WTC11 (cell line): Measurements from ENCODE around the gene GXYLT2. TPM values are rescaled to one million over a fixed set of nuclear protein-coding genes. Genes with fewer than 3 reads are reported as not detected.

Experiments
- ATAC-seq: fragments of 200-7000 bp; cut with Tn5 transposase; 2 replicates; pipeline ENCODE4 v1.10.0; 2021; ENCODE audit warnings: mild to moderate bottlenecking, moderate library complexity
- CTCF ChIA-PET: fragments of 300-600 bp; sonication (Branson Sonifier 250); formaldehyde crosslinking; loops from one replicate; lab custom pipeline; 2021; ENCODE audit warnings: antibody characterized with exemption; lab: Charles Lee
- POLR2A ChIA-PET: fragments of 350-600 bp; sonication (Branson Sonifier 250); formaldehyde crosslinking; loops from one replicate; lab custom pipeline; 2021; ENCODE audit warnings: antibody characterized with exemption; lab: Charles Lee
- DNase-seq: peaks from one replicate; pipeline ENCODE4 v3.0.0; 2021; ENCODE audit warnings: low spot score
- H3K27ac Mint-ChIP-seq: 2 replicates; pipeline ENCODE4 v1.8.0; 2021; ENCODE audit warnings: mixed read lengths
- H3K27me3 Mint-ChIP-seq: 2 replicates; pipeline ENCODE4 v1.8.0; 2021; ENCODE audit warnings: low read depth, mild to moderate bottlenecking, moderate library complexity, mixed read lengths
- H3K36me3 Mint-ChIP-seq: 2 replicates; pipeline ENCODE4 v1.8.0; 2021; ENCODE audit warnings: mixed read lengths
- H3K4me1 Mint-ChIP-seq: 2 replicates; pipeline ENCODE4 v1.8.0; 2022; ENCODE audit warnings: mixed read lengths
- H3K4me3 Mint-ChIP-seq: 2 replicates; pipeline ENCODE4 v1.8.0; 2021; ENCODE audit warnings: mild to moderate bottlenecking, moderate library complexity, mixed read lengths
- H3K9me3 Mint-ChIP-seq: 2 replicates; pipeline ENCODE4 v1.8.0; 2021; ENCODE audit warnings: mixed read lengths
- CREM ChIP-seq: sonication (generic); formaldehyde crosslinking; IDR thresholded peaks from 2 replicates; pipeline ENCODE4 v1.8.1; 2022; ENCODE audit warnings: mild to moderate bottlenecking, missing genetic modification reagents, moderate library complexity
- E2F1 ChIP-seq: sonication (generic); formaldehyde crosslinking; IDR thresholded peaks from 2 replicates; pipeline ENCODE4 v1.8.0; 2022; ENCODE audit warnings: mild to moderate bottlenecking, missing genetic modification reagents
- ESRRA ChIP-seq: sonication (generic); formaldehyde crosslinking; IDR thresholded peaks from 2 replicates; pipeline ENCODE4 v1.8.1; 2022; ENCODE audit warnings: mild to moderate bottlenecking, missing genetic modification reagents, borderline replicate concordance
- JUN ChIP-seq: sonication (generic); formaldehyde crosslinking; IDR thresholded peaks from 2 replicates; pipeline ENCODE4 v1.8.0; 2023; ENCODE audit warnings: mild to moderate bottlenecking, missing genetic modification reagents
- MLX ChIP-seq: sonication (generic); formaldehyde crosslinking; IDR thresholded peaks from 2 replicates; pipeline ENCODE4 v1.8.1; 2023; ENCODE audit warnings: mild to moderate bottlenecking, missing genetic modification reagents, moderate library complexity
- NFE2L1 ChIP-seq: sonication (generic); formaldehyde crosslinking; IDR thresholded peaks from 2 replicates; pipeline ENCODE4 v1.8.1; 2023; ENCODE audit warnings: missing genetic modification reagents
- NFYB ChIP-seq: sonication (generic); formaldehyde crosslinking; conservative IDR thresholded peaks from 2 replicates; pipeline ENCODE4 v1.8.0; 2022; ENCODE audit warnings: low read depth, missing genetic modification reagents
- STAT6 ChIP-seq: sonication (generic); formaldehyde crosslinking; conservative IDR thresholded peaks from 2 replicates; pipeline ENCODE4 v1.8.1; 2023; ENCODE audit warnings: mild to moderate bottlenecking, low read depth, missing genetic modification reagents, moderate library complexity
- ZBTB21 ChIP-seq: sonication (generic); formaldehyde crosslinking; IDR thresholded peaks from 2 replicates; pipeline ENCODE4 v1.8.1; 2023; ENCODE audit warnings: mild to moderate bottlenecking, missing genetic modification reagents, borderline replicate concordance
- ZNF219 ChIP-seq: sonication (generic); formaldehyde crosslinking; IDR thresholded peaks from 2 replicates; pipeline ENCODE4 v1.8.0; 2023; ENCODE audit warnings: missing genetic modification reagents, mild to moderate bottlenecking, borderline replicate concordance
- ZNF232 ChIP-seq: sonication (generic); formaldehyde crosslinking; IDR thresholded peaks from 2 replicates; pipeline ENCODE4 v1.8.0; 2022; ENCODE audit warnings: mild to moderate bottlenecking, missing genetic modification reagents
- ZNF317 ChIP-seq: sonication (generic); formaldehyde crosslinking; IDR thresholded peaks from 2 replicates; pipeline ENCODE4 v1.8.1; 2023; ENCODE audit warnings: low read depth, mild to moderate bottlenecking, moderate library complexity, missing genetic modification reagents, borderline replicate concordance
- total RNA-seq: library from RNA; stranded (reverse); gene quantifications from 3 replicates; pipeline ENCODE4 v1.2.3, GENCODE V29; 2021
- TF ChIP-seq, protein P1 (sequence below): sonication (generic); formaldehyde crosslinking; IDR thresholded peaks from 2 replicates; pipeline ENCODE4 v1.8.1; 2022; ENCODE audit warnings: low read depth, mild to moderate bottlenecking, moderate library complexity, missing genetic modification reagents, borderline replicate concordance
- TF ChIP-seq, protein P2 (sequence below): sonication (generic); formaldehyde crosslinking; IDR thresholded peaks from 2 replicates; pipeline ENCODE4 v1.8.0; 2023; ENCODE audit warnings: missing genetic modification reagents, mild to moderate bottlenecking, borderline replicate concordance
- TF ChIP-seq, protein P3 (sequence below): sonication (generic); formaldehyde crosslinking; IDR thresholded peaks from 2 replicates; pipeline ENCODE4 v1.8.0; 2023; ENCODE audit warnings: mild to moderate bottlenecking, missing genetic modification reagents

Gene GXYLT2
- total RNA-seq, 1 experiment from 2014 or later: 6.5 TPM

DNA sequence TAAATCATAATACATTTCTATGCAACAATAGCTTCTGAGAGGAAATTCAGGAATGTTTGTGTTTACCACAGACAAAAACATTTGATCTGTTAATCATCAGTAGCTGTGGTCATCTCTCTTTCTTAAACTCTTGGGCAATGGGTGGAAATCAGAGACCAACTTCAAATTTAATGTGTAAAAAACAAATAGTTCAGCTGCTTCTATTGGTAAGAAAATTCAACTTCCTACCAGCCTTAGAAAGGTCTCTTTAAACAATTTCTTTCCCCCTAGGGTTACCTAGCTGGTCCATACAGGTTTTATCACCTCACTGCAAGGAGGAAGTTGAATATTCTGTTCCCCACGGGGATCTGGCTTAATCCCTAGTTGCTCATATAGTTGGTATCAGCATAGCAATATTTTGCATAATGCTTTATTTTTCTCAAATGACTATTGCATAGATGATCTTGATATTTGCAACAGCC is 88.5 kb downstream of the GXYLT2 start:
- no peak overlapping the region for H3K27ac Mint-ChIP-seq
- TF ChIP-seq E2F1 (no peak), ZNF232 (CRISPR knock-in tag) (no peak), MLX (CRISPR knock-in tag) (no peak), CREM (CRISPR knock-in tag) (no peak), ZBTB21 (CRISPR knock-in tag) (no peak), NFYB (CRISPR knock-in tag) (no peak), ZNF317 (CRISPR knock-in tag) (no peak), ESRRA (no peak), JUN (CRISPR knock-in tag) (no peak), NFE2L1 (CRISPR knock-in tag) (no peak), ZNF219 (no peak), STAT6 (CRISPR knock-in tag) (no peak)
- TF ChIP-seq, protein P1, sequence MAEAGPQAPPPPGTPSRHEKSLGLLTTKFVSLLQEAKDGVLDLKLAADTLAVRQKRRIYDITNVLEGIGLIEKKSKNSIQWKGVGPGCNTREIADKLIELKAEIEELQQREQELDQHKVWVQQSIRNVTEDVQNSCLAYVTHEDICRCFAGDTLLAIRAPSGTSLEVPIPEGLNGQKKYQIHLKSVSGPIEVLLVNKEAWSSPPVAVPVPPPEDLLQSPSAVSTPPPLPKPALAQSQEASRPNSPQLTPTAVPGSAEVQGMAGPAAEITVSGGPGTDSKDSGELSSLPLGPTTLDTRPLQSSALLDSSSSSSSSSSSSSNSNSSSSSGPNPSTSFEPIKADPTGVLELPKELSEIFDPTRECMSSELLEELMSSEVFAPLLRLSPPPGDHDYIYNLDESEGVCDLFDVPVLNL (CRISPR knock-in tag): no peak
- TF ChIP-seq, protein P2, sequence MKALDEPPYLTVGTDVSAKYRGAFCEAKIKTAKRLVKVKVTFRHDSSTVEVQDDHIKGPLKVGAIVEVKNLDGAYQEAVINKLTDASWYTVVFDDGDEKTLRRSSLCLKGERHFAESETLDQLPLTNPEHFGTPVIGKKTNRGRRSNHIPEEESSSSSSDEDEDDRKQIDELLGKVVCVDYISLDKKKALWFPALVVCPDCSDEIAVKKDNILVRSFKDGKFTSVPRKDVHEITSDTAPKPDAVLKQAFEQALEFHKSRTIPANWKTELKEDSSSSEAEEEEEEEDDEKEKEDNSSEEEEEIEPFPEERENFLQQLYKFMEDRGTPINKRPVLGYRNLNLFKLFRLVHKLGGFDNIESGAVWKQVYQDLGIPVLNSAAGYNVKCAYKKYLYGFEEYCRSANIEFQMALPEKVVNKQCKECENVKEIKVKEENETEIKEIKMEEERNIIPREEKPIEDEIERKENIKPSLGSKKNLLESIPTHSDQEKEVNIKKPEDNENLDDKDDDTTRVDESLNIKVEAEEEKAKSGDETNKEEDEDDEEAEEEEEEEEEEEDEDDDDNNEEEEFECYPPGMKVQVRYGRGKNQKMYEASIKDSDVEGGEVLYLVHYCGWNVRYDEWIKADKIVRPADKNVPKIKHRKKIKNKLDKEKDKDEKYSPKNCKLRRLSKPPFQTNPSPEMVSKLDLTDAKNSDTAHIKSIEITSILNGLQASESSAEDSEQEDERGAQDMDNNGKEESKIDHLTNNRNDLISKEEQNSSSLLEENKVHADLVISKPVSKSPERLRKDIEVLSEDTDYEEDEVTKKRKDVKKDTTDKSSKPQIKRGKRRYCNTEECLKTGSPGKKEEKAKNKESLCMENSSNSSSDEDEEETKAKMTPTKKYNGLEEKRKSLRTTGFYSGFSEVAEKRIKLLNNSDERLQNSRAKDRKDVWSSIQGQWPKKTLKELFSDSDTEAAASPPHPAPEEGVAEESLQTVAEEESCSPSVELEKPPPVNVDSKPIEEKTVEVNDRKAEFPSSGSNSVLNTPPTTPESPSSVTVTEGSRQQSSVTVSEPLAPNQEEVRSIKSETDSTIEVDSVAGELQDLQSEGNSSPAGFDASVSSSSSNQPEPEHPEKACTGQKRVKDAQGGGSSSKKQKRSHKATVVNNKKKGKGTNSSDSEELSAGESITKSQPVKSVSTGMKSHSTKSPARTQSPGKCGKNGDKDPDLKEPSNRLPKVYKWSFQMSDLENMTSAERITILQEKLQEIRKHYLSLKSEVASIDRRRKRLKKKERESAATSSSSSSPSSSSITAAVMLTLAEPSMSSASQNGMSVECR (CRISPR knock-in tag): no peak
- TF ChIP-seq, protein P3, sequence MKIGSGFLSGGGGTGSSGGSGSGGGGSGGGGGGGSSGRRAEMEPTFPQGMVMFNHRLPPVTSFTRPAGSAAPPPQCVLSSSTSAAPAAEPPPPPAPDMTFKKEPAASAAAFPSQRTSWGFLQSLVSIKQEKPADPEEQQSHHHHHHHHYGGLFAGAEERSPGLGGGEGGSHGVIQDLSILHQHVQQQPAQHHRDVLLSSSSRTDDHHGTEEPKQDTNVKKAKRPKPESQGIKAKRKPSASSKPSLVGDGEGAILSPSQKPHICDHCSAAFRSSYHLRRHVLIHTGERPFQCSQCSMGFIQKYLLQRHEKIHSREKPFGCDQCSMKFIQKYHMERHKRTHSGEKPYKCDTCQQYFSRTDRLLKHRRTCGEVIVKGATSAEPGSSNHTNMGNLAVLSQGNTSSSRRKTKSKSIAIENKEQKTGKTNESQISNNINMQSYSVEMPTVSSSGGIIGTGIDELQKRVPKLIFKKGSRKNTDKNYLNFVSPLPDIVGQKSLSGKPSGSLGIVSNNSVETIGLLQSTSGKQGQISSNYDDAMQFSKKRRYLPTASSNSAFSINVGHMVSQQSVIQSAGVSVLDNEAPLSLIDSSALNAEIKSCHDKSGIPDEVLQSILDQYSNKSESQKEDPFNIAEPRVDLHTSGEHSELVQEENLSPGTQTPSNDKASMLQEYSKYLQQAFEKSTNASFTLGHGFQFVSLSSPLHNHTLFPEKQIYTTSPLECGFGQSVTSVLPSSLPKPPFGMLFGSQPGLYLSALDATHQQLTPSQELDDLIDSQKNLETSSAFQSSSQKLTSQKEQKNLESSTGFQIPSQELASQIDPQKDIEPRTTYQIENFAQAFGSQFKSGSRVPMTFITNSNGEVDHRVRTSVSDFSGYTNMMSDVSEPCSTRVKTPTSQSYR (CRISPR knock-in tag): no peak
- TF ChIP-seq, all 79 proteins: peak for 0
- no peak overlapping the region for H3K4me3 Mint-ChIP-seq
- ChIA-PET POLR2A (no interaction called here), CTCF (no interaction called here)
- peaks cover 21% of the 10 kb centered on the region for H3K4me1 Mint-ChIP-seq
- ATAC-seq (no peak), DNase-seq (no peak)
- no peaks in the 10 kb centered on the region for H3K9me3 Mint-ChIP-seq
- H3K27me3 Mint-ChIP-seq: no peaks in the 10 kb centered on the region
- H3K36me3 Mint-ChIP-seq: no peaks in the 10 kb centered on the region; the same call in 1 of the 2 replicates
